ENCODE measurements around the gene ACTN2. TPM values are rescaled to one million over a fixed set of nuclear protein-coding genes. Genes with fewer than 3 reads are reported as not detected.

The ACTN2 gene
- total RNA-seq, 1 donor from 2014 or later: 1.9 TPM

DNA sequence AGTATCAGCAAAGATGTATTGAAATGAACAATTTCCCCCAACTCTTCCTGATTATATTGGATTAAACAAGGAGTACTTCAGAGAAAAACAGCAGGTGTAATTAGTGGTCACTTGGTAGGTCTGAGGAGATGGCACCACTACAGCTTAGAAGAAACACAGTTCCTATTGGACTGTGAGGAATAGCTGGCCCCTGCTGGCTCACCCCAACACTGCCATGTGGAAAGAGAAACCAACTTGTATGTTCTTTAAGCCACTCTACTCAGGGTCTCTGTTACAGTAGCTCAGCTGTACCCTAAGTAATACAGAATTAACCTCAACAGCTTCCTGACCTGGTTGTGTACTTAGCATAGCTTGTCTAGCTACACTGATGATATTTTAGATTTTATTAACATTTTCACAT, 82.3 kb downstream of the ACTN2 start:
- H3K9me3 Mint-ChIP-seq: no peaks in the 10 kb centered on the region
- H3K27me3 Mint-ChIP-seq (ENCODE audit: low read depth): no peaks in the 10 kb centered on the region
- DNase-seq (ENCODE audit: low spot score in 2 of 2, unreplicated experiment in 2 of 2): no peak
- H3K4me1 Mint-ChIP-seq: peaks cover 8% of the 10 kb centered on the region
- H3K4me3 Mint-ChIP-seq: no peak overlapping the region
- H3K36me3 Mint-ChIP-seq: no peaks in the 10 kb centered on the region
- H3K27ac Mint-ChIP-seq: no peak overlapping the region
- TF ChIP-seq, protein P1, sequence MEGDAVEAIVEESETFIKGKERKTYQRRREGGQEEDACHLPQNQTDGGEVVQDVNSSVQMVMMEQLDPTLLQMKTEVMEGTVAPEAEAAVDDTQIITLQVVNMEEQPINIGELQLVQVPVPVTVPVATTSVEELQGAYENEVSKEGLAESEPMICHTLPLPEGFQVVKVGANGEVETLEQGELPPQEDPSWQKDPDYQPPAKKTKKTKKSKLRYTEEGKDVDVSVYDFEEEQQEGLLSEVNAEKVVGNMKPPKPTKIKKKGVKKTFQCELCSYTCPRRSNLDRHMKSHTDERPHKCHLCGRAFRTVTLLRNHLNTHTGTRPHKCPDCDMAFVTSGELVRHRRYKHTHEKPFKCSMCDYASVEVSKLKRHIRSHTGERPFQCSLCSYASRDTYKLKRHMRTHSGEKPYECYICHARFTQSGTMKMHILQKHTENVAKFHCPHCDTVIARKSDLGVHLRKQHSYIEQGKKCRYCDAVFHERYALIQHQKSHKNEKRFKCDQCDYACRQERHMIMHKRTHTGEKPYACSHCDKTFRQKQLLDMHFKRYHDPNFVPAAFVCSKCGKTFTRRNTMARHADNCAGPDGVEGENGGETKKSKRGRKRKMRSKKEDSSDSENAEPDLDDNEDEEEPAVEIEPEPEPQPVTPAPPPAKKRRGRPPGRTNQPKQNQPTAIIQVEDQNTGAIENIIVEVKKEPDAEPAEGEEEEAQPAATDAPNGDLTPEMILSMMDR (IDR thresholded peaks at IDR 0.05; ENCODE audit: unreplicated experiment): no peak

- H3K36me3 Mint-ChIP-seq: peaks cover 6% of the 10 kb centered on the region
- TF ChIP-seq, protein P1 (IDR thresholded peaks at IDR 0.05; ENCODE audit: unreplicated experiment): no peak
- peaks cover 2% of the 10 kb centered on the region for H3K4me1 Mint-ChIP-seq
- H3K9me3 Mint-ChIP-seq: peaks cover 24% of the 10 kb centered on the region
- no peak overlapping the region for H3K27ac Mint-ChIP-seq
- H3K27me3 Mint-ChIP-seq (ENCODE audit: low read depth): no peaks in the 10 kb centered on the region
- DNase-seq (ENCODE audit: low spot score in 2 of 2, unreplicated experiment in 2 of 2): no peak
- no peak overlapping the region for H3K4me3 Mint-ChIP-seq
Measured at GRCh38 chr1:236773919-236774318, 87.6 kb downstream of the ACTN2 start.

- TF ChIP-seq, protein P1 (IDR thresholded peaks at IDR 0.05; ENCODE audit: unreplicated experiment): no peak
- Mint-ChIP-seq H3K9me3 (peaks cover 32% of the 10 kb centered on the region), H3K27me3 (ENCODE audit: low read depth) (no peaks in the 10 kb centered on the region), H3K4me3 (no peak overlapping the region), H3K36me3 (peaks cover 12% of the 10 kb centered on the region), H3K4me1 (peaks cover 2% of the 10 kb centered on the region), H3K27ac (no peak overlapping the region)
- no peak for DNase-seq (ENCODE audit: low spot score in 2 of 2, unreplicated experiment in 2 of 2)
Measured at GRCh38 chr1:236774926-236775325, 88.6 kb downstream of the ACTN2 start.

- Mint-ChIP-seq H3K4me3 (no peak overlapping the region), H3K9me3 (peaks cover 43% of the 10 kb centered on the region), H3K27me3 (ENCODE audit: low read depth) (no peaks in the 10 kb centered on the region), H3K36me3 (peaks cover 12% of the 10 kb centered on the region), H3K27ac (no peak overlapping the region), H3K4me1 (no peaks in the 10 kb centered on the region)
- no peak for DNase-seq (ENCODE audit: low spot score in 2 of 2, unreplicated experiment in 2 of 2)
- TF ChIP-seq, protein P1 (IDR thresholded peaks at IDR 0.05; ENCODE audit: unreplicated experiment): no peak
Measured at GRCh38 chr1:236779312-236779711, 93.0 kb downstream of the ACTN2 start.

DNA sequence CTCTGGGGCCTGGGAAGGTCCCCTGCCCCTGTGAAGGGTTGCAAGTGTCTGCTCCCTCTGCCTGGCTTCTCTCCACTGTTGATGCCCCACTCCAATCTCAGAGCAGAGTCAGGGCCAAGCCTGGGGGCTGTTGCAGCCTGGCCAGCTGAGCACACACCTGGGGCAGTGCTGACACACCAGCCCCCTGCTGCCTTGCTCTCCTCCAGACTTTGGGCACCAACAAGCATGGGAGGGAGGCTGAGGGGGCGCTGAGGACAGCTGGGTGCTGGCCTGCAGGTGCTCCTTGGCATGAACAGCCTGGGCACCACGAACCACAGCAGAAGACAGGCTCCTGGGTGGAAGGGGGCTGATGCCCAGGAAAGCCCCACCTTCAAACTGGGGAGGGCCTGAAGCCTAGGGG, 99.2 kb downstream of the ACTN2 start:
- TF ChIP-seq, protein P1 (IDR thresholded peaks at IDR 0.05; ENCODE audit: unreplicated experiment): no peak
- Mint-ChIP-seq H3K4me1 (no peaks in the 10 kb centered on the region), H3K36me3 (no peaks in the 10 kb centered on the region), H3K4me3 (no peak overlapping the region), H3K27ac (no peak overlapping the region), H3K27me3 (ENCODE audit: low read depth) (no peaks in the 10 kb centered on the region), H3K9me3 (peaks cover 6% of the 10 kb centered on the region)
- DNase-seq (ENCODE audit: low spot score in 2 of 2, unreplicated experiment in 2 of 2): no peak

DNA sequence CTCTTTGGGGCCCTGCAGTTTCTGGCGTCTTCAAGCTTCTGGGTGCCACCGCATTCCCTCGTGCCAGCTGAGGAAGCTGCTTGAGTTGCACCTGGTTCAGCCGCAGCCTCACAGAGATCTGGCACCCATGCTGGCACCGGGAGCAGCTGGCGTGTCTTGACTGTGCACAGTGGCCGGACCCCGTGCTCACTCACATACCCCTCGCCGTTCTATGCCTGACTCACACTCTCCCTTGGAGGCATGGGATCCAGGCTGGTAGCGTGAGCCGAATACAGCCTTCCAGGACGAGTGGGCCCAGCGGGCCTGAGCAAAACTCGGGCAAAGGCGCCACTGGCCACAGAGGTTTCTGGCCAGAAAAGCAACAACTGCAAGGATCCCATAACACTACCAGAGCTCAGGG, 100.2 kb downstream of the ACTN2 start:
- Mint-ChIP-seq H3K36me3 (no peaks in the 10 kb centered on the region), H3K27me3 (ENCODE audit: low read depth) (no peaks in the 10 kb centered on the region), H3K4me3 (no peak overlapping the region), H3K27ac (no peak overlapping the region), H3K9me3 (no peaks in the 10 kb centered on the region), H3K4me1 (no peaks in the 10 kb centered on the region)
- TF ChIP-seq, protein P1 (IDR thresholded peaks at IDR 0.05; ENCODE audit: unreplicated experiment): no peak
- DNase-seq (ENCODE audit: low spot score in 2 of 2, unreplicated experiment in 2 of 2): no peak

Measured in mesothelial cell of epicardium (in vitro differentiated cells).